Omental fat pad (tissue), 4 donors: ENCODE data around the gene RTN4R. TPM values are rescaled to one million over a fixed set of nuclear protein-coding genes. Genes with fewer than 3 reads are reported as not detected.
"Not testable (repeated sequence)": the region's sequence is repeated elsewhere in the genome, so short reads cannot be mapped to it uniquely, and the experiment has no call there.

ENCODE experiments used
- ATAC-seq: fragments of 150-250 bp; one replicate; pipeline ENCODE4 v1.9.1; 2016; ENCODE audit warnings: mild to moderate bottlenecking, moderate library complexity; ENCODE audit not compliant: low FRiP score
- DNase-seq: peaks from one replicate; pipeline ENCODE4 v3.0.0-alpha.2; 2019; ENCODE audit warnings: low spot score
- total RNA-seq, 4 donors: library from RNA; depleted of rRNA; stranded (reverse); fragments of >200 nt; gene quantifications; one replicate each; pipeline ENCODE4 v1.1.0, GENCODE V29; 2016
- TF ChIP-seq, protein P1 (sequence below), 3 donors: fragments of 450-650 bp; IDR thresholded peaks; one replicate each; pipeline ENCODE4 v1.5.1; 2016 to 2017; ENCODE audit warnings: antibody characterized with exemption in 3 of 3, mild to moderate bottlenecking in 3 of 3, moderate library complexity in 2 of 3

The RTN4R gene
- total RNA-seq, 4 donors from 2014 or later: 0.25 to 2.3 (median 1.3) TPM

- DNase-seq (no peak), ATAC-seq (no peak)
- TF ChIP-seq, protein P1, sequence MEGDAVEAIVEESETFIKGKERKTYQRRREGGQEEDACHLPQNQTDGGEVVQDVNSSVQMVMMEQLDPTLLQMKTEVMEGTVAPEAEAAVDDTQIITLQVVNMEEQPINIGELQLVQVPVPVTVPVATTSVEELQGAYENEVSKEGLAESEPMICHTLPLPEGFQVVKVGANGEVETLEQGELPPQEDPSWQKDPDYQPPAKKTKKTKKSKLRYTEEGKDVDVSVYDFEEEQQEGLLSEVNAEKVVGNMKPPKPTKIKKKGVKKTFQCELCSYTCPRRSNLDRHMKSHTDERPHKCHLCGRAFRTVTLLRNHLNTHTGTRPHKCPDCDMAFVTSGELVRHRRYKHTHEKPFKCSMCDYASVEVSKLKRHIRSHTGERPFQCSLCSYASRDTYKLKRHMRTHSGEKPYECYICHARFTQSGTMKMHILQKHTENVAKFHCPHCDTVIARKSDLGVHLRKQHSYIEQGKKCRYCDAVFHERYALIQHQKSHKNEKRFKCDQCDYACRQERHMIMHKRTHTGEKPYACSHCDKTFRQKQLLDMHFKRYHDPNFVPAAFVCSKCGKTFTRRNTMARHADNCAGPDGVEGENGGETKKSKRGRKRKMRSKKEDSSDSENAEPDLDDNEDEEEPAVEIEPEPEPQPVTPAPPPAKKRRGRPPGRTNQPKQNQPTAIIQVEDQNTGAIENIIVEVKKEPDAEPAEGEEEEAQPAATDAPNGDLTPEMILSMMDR (IDR thresholded peaks at IDR 0.05): no peak
Measured at GRCh38 chr22:20304646-20305045, 36.5 kb upstream of the RTN4R start.

DNA sequence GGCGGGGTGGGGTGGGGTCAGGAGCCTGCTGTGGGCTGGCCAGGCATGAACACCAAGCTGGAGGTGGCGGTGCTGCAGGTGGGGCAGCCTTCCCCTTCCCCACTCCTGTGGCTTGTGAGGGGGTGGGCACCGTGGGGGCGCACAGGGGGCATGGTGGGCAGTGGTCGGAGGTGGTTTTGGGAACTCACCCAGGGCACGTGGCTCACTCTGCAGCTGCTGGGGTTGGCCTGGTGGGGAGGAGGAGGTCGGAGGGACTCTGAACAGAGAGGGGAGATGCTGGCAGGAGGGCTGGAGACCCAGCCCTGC, 35.1 kb upstream of the RTN4R start:
- not testable (repeated sequence) for DNase-seq, ATAC-seq

- ATAC-seq (no peak), DNase-seq (no peak)
- TF ChIP-seq, protein P1 (IDR thresholded peaks at IDR 0.05): no peak
Measured at GRCh38 chr22:20302438-20303228, 34.5 kb upstream of the RTN4R start.

DNA sequence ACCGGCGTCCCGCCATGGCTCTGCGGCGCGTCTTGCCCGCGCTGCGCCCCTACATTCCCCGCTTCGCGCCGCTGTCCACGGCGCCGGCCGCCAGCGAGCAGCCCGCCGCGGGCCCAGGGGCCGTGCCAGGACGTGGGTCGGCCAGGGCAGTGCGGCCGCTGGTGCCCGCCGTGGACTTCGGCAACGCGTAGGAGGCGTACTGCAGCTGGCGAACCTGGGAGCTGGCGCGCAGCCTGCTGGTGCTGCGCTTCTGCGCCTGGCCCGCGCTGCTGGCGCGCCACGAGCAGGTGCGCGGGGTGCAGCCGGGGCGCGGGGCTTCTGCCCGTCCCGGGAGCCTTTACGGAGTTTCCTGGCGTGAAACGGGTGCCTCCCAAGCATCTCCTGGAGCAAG, 31.6 kb upstream of the RTN4R start:
- DNase-seq (no peak), ATAC-seq (peak; percentile 58)
- TF ChIP-seq, protein P1 (IDR thresholded peaks at IDR 0.05): no peak

DNA sequence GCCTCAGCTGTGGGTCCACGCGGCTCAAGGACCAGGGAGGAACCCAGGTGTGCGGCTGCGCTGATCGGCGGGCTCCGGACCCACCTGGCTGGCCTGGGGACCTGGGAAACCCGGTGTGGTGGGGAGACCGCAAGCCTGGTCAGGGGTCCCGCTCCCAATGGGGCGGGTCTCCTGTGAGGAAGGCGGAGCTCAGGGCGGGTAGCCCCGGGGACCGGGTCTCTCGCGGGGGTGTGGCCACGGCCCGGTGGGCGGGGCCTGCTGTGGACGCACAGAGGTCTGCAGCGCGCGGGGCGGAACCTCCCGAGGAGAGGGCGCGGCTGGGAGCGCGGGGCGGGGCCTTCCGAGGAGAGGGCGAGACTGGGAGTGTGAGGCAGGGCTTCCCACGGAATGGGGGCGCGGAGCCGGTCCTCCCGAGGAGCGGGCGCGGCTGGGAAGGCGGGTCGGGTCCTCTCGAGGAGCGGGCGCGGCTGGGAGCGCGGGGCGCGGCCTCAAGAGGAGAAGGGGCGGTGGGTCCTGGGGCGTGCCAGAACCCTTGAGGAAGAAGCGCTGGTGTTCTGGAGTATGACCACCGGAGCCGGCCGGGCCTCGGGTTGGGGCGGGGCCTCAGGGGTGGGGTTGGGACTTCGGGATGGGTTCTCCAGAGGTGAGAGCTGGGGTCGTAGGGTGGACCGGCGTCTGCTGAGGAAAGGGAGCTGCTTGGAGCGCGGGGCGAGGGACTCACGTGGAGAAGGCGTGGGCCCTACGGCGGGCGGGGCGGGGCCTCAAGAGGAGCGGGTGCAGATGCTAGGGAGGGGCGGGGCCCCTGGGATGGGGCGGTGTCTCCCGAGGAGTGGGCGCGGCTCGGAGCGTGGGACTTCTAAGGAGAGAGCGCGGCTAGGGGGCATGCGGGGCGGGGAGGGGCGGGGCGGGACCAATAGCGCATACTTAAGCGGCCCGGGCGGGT, 31.0 kb upstream of the RTN4R start:
- DNase-seq (peak; percentile 69), ATAC-seq (peak; percentile 91)
- TF ChIP-seq, protein P1 (IDR thresholded peaks at IDR 0.05): no peak

DNA sequence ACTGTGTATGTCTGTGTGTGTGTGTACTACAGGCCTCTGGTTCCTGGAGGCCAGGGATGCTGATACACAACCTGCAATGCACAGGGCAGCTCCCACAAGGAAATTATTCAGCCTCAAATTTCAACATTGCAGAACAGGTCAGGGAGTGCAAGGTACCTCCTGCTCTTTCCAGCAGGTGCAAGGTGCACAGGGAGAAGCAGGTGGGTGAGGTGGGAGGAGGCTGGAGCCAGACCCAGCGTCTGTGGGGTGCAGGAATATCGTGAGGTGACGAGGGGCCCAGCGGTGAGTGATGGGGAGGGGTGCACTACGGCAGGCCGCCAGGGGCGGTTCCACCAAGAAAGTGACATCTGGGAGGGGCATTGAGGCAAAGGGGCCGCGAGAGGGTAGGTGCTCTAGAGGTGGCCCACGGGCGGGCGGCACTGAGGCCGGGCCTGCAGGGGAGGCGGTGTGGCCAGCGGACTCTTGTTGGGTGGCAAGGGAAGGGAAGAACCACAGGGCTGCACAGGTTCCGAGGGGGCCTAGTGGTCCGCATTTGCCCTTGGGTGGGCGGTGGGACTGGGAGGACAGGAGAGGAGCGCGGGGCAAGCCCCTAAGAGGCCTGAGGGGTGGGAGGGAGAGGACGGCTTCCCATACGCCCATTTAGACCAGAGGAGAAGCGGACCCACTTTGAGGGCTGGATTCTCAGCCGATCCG, 30.1 kb upstream of the RTN4R start:
- ATAC-seq (no peak), DNase-seq (no peak)
- TF ChIP-seq, protein P1 (IDR thresholded peaks at IDR 0.05): no peak
